NCI-H187 (cell line): ENCODE measurements around the gene CDK10.
"Not testable (repeated sequence)": the region's sequence is repeated elsewhere in the genome, so short reads cannot be mapped to it uniquely, and the experiment has no call there.

Experiments
- DNase-seq, 2 experiments: peaks; one replicate each; lab custom pipeline; 2025; lab: John Stamatoyannopoulos, UW

CDK10 gene

GRCh38 chr16:89668790-89669158 is 17.7 kb upstream of the CDK10 start:
- no peak for DNase-seq

DNA sequence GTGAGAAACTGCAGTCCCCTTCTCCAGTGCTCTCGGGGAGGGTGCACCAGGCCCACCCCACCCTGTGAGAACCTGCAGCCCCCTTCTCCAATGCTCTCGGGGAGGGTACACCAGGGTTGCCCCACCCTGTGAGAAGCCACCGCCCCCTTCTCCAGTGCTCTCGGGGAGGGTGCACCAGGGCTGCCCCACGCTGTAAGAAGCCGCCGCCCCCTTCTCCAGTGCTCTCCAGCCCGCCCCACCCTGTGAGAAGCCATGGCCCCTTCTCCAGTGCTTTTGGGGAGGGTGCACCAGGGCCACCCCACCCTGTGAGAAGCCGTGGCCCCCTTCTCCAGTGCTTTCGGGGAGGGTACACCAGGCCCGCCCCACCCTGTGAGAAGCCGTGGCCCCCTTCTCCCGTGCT is 16.7 kb upstream of the CDK10 start:
- no peak for DNase-seq

DNA sequence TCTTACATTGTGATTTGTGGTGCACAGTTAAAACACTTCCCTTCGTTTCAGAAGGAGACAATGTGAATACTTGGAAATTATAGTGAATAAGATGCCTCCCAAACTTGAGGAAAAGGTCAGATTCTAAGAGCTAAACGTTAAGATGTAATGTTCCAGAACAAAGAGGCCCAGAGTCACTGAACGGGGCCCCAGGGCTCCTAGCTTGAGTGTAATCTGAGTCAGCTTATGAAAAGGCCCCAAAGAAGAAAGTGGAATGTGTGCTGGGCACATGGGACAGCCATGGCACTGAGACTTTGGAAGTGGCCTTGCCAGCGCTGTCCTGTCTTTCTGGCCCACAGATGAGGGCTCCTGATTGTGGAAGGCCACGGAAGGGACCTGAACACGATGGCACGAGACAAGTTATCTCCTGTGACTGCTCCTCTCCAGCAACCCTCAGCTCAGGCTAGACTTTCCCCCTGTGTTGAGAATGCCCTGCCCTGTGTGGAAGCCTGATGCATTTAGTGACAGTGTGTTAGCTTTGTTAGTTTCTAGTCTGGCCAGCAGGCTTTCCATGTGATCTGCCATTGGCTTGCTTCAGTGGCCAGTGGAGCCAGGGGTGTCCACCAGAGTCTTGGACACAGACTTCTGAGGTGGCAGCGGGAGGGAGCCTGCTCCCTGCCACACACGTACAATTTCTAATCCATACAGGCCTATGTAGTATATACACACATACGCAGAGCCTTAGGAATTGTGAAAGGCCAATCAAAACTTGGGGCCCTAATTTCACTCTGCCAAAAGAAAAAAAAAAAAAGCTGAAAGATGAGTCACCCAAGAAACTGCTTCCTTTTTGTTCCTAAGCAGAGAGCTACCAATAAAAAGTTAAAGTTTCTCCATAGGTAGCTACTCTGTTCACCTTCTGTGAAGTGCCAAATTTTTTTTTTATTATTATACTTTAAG is 15.7 kb upstream of the CDK10 start:
- no peak for DNase-seq

DNA sequence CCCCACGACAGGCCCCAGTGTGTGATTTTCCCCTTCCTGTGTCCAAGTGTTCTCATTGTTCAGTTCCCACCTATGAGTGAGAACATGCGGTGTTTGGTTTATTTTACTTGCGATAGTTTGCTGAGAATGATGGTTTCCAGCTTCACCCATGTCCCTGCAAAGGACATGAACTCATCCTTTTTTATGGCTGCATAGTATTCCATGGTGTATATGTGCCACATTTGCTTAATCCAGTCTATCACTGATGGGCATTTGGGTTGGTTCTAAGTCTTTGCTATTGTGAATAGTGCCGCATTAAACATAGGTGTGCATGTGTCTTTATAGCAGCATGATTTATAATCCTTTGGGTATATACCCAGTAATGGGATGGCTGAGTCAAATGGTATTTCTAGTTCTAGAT is 14.9 kb upstream of the CDK10 start:
- not testable (repeated sequence) for DNase-seq

- no peak for DNase-seq
Observed at GRCh38 chr16:89672177-89672941, 14.1 kb upstream of the CDK10 start.

GRCh38 chr16:89678258-89678657 is 8.2 kb upstream of the CDK10 start:
- DNase-seq, result no peak

DNA sequence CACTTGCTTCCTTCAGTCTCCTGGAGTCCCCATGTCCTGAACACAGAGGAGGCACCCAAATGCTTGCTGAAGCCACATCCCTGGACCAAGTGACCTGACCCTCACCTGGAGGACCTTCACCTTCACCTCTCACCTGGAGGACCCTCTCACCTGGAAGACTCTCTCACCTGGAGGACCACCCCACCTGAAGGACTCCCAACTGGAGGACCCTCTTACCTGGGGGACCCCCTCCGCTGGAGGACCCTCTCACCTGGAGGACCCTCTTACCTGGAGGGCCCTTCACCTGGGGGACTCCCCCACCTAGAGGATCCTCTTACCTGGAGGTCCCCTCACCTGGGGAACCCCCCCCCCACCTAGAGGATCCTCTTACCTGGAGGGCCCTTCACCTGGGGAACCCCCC is 573 bp upstream of the CDK10 start:
- no peak for DNase-seq

DNA sequence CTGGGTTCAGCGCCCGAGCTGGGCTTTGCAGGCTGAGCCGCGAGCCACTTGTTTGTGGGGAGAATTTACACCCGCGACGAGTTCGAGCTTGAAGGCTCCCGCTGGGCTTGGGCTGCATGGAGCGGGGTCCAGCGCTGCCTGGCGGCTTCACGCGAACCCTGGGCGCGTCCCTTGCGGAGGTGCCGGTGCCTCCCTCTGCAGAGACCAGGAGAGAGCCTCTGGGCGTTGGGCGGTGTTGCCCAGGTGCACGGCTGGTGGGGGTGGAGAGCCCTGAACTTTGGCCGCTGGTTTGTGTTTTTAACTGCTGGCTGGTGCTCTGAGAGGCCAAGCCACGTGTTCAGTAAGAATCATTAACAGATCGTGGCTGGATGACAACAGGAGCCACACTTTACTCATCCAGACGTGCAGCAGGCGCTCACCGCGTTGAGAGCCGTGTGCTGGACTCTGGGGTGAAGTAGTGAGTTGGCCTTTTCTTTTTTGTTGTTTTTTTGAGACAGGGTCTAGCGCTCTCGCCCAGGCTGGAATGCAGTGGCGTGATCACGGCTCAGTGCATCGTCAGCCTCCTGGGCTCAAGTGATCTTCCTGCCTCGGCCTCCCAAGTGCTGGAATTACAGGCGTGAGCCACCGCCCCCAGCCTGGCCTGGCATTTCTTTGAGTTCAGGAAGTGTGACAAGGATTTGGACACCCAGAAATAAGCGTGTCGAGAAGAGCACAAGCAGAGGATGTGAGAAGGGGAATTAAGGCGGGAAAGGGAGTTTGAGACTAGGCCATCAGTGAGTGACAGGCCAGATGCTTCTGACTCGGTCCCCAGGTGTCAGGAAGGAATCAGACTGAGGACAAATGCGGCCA is 827 bp downstream of the CDK10 start:
- no peak for DNase-seq

- DNase-seq, result no peak
Observed at GRCh38 chr16:89688395-89688794, 1.9 kb downstream of the CDK10 start.

DNA sequence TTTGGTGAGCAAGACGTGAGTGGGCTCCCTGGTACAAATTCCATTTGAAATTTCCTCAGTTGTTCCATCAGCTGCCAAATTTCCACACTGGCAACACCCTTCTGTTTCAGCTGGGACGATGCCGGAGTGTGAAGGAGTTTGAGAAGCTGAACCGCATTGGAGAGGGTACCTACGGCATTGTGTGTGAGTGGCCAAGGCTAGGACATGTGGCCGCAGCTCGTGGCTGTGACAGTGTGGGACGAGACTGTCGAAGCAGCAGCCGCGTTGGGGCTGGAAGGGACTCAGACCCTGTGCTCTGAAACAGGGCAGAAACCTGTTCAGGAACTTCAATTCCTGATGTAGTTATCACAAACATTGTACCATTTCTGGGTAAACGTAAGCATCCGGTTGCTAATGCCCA is 2.7 kb downstream of the CDK10 start:
- no peak for DNase-seq

GRCh38 chr16:89689621-89690020 is 3.1 kb downstream of the CDK10 start:
- not testable (repeated sequence) for DNase-seq

- DNase-seq, result no peak
Observed at GRCh38 chr16:89690392-89690901, 4.0 kb downstream of the CDK10 start.

DNA sequence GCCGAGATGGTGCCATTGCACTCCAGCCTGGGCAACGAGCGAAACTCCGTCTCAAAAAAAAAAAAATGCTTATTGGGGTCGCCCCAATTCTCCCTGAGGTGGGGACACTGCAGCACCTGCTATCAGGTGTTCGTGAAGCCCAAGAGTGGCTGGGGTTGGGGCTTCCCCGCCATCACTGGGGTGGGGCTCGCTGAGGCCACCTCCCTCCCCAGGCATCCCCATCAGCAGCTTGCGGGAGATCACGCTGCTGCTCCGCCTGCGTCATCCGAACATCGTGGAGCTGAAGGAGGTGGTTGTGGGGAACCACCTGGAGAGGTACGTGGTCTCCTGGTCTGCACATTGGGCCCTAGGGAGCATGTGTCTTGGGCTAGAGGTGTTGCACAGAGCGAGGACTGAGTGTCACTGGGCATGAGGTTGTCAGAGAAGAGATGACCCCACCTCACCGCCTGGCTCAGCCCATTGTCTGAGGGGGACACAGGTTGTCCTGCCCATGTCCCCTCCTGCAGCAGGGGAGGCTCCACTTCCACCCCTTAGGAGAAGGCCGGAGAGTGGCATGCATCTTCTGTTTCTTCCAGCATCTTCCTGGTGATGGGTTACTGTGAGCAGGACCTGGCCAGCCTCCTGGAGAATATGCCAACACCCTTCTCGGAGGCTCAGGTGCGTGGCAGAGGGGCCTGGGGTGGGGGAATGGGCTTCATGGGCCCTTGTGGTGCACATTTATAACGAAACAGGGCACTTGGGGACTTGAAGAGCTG is 4.9 kb downstream of the CDK10 start:
- no peak for DNase-seq

GRCh38 chr16:89691986-89692569 is 5.6 kb downstream of the CDK10 start:
- no peak for DNase-seq

- DNase-seq, result no peak
Observed at GRCh38 chr16:89693289-89693731, 6.8 kb downstream of the CDK10 start.

DNA sequence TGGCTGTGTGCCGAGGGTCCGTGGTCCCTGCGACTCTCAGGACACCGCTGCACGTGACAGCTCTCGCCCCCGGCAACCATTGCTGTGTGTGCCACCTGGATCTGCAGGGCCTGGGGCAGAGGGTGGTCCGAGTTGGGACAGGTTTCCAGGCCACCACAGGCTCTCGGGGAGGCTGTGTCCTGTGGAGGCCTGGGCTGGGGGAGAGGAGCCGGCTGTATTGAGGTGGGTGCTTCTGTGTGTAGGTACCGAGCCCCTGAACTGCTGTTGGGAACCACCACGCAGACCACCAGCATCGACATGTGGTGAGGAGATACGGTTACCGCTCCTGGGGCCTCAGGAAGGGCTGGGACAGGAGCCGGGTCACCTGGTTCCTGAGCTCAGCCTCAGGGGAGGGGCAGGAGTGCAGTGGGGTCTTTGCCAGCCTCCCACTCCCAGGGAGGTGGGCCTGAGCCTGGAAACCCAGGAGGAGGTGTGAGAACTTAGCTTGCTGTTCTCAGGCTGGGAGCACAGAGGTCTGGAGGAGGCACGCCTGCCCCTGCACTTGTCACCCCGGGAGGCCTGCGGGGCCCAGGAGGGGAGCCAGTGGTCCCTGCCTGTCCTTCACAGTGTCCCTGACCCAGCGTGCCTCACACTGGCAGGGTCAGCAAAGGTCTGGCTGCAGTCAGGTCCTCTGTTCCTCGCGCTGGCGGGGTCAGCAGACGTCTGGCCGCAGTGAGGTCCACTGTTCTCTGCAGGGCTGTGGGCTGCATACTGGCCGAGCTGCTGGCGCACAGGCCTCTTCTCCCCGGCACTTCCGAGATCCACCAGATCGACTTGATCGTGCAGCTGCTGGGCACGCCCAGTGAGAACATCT is 7.7 kb downstream of the CDK10 start:
- DNase-seq, result no peak

GRCh38 chr16:89694784-89695085 is 8.2 kb downstream of the CDK10 start:
- not testable (repeated sequence) for DNase-seq

DNA sequence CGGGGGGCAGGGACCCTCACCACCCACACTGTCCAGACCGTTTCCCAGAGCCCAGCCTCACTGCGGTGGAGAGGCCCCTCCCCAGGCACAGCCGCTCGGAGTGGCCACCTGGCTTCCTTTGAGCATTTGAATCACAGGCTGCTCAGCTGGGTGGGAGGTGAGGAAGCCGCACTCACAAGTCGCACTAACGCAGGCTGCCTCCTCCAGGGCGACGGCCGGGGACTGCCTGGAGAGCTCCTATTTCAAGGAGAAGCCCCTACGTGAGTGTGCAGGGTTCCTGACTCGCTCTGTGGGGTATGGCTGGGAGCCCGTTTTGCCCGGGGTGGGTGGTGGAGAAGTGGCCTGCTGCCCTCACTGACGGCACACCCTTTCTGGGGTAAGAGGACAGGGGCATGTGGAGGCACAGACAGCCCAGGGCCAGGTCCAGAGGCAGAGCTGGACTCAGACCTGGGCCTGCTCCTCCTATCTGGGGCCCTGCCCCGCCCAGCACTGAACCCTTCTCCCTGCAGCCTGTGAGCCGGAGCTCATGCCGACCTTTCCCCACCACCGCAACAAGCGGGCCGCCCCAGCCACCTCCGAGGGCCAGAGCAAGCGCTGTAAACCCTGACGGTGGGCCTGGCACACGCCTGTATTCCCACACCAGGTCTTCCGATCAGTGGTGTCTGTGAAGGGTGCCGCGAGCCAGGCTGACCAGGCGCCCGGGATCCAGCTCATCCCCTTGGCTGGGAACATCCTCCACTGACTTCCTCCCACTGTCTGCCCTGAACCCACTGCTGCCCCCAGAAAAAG is 8.8 kb downstream of the CDK10 start:
- DNase-seq, result no peak
